GM10248 (cell line): ENCODE results near the gene CAB39.

Source experiments
- CTCF ChIA-PET: fragments of 300-600 bp; sonication (Branson Sonifier 250); formaldehyde crosslinking; extraction: SDS; loops from one replicate; lab custom pipeline; 2021; ENCODE audit warnings: antibody characterized with exemption; lab: Yijun Ruan, JAX
- POLR2A ChIA-PET: fragments of 350-650 bp; sonication (Branson Sonifier 250); formaldehyde crosslinking; extraction: SDS; loops from one replicate; lab custom pipeline; 2020; ENCODE audit warnings: antibody characterized with exemption; lab: Yijun Ruan, JAX
- DNase-seq: peaks from one replicate; pipeline ENCODE4 v3.0.0; 2012; ENCODE audit errors: extremely low spot score
- CTCF ChIP-seq: IDR thresholded peaks from 2 replicates; pipeline ENCODE4 v1.5.1; 2012; ENCODE audit warnings: mild to moderate bottlenecking, low read depth; ENCODE audit errors: extremely low read depth, missing control alignments, control extremely low read depth

Gene CAB39

GRCh38 chr2:230680463-230681170 is 32.0 kb upstream of the CAB39 start:
- TF ChIP-seq CTCF = no peak
- CTCF ChIA-PET = interaction anchor here (1.2 to 6.7 kb wide), 6 partner anchors 11 to 117 kb away, joined by 3 to 36 read pairs (median 6); no protein-coding TSS in a partner anchor
- no peak for DNase-seq
- POLR2A ChIA-PET = interaction anchor here (0.5 kb wide), 1 partner anchor 114 kb away, joined by 3 read pairs; no protein-coding TSS in a partner anchor

- CTCF ChIA-PET = interaction anchor here (1.3 to 6.7 kb wide), 5 partner anchors 11 to 117 kb away, joined by 3 to 36 read pairs (median 7); no protein-coding TSS in a partner anchor
- no peak for TF ChIP-seq CTCF
- DNase-seq = no peak
- POLR2A ChIA-PET = no interaction called here
Measured at GRCh38 chr2:230681171-230681545, 31.5 kb upstream of the CAB39 start.

- TF ChIP-seq CTCF = no peak
- ChIA-PET POLR2A (no interaction called here), CTCF (interaction anchor here (1.2 to 6.7 kb wide), 4 partner anchors 11 to 116 kb away, joined by 3 to 36 read pairs (median 6); no protein-coding TSS in a partner anchor)
- no peak for DNase-seq
Measured at GRCh38 chr2:230682546-230682945, 30.1 kb upstream of the CAB39 start.

GRCh38 chr2:230684270-230685168 is 28.1 kb upstream of the CAB39 start:
- no peak for DNase-seq
- TF ChIP-seq CTCF = no peak
- ChIA-PET CTCF (interaction anchor here (0.9 to 6.7 kb wide), 8 partner anchors 10 to 47 kb away, joined by 3 to 36 read pairs (median 4); no protein-coding TSS in a partner anchor), POLR2A (no interaction called here)

- ChIA-PET CTCF (interaction anchor here (0.9 to 1.8 kb wide), 5 partner anchors 10 to 46 kb away, joined by 3 to 6 read pairs (median 4); no protein-coding TSS in a partner anchor), POLR2A (no interaction called here)
- TF ChIP-seq CTCF = no peak
- DNase-seq = no peak
Measured at GRCh38 chr2:230685178-230685577, 27.5 kb upstream of the CAB39 start.

- ChIA-PET POLR2A (no interaction called here), CTCF (no interaction called here)
- DNase-seq = no peak
- no peak for TF ChIP-seq CTCF
Measured at GRCh38 chr2:230687498-230687897, 25.1 kb upstream of the CAB39 start.
